A673 (cell line): ENCODE results near the gene CLDN24. TPM values are rescaled to one million over a fixed set of nuclear protein-coding genes. Genes with fewer than 3 reads are reported as not detected.

Source experiments
- BruUV-seq: library from RNA; stranded (reverse); fragments of 400-500 nt; replicated peaks from 2 replicates; lab custom pipeline; 2021; lab: Mats Ljungman, UMichigan
- CTCF ChIA-PET: fragments of 300-600 bp; sonication (Branson Sonifier 250); formaldehyde crosslinking; loops from one replicate; lab custom pipeline; 2022; ENCODE audit warnings: antibody characterized with exemption; lab: Charles Lee
- POLR2A ChIA-PET: fragments of 300-600 bp; sonication (Branson Sonifier 250); formaldehyde crosslinking; loops from one replicate; lab custom pipeline; 2022; ENCODE audit warnings: antibody characterized with exemption; ENCODE audit not compliant: low non-redundant PET; lab: Charles Lee
- DNase-seq: peaks from one replicate; pipeline ENCODE4 v3.0.0-alpha.2; 2015; ENCODE audit warnings: low spot score
- H3K27ac ChIP-seq: fragments of 200-600 bp; sonication (generic); 2 replicates; pipeline ENCODE4 v1.5.1; 2016; ENCODE audit warnings: mixed run types, low read depth, mild to moderate bottlenecking, mixed read lengths, antibody characterized with exemption, low read length; ENCODE audit not compliant: poor library complexity, severe bottlenecking
- H3K27me3 ChIP-seq: fragments of 200-600 bp; sonication (generic); replicated peaks from 2 replicates; pipeline ENCODE4 v1.6.1; 2017; ENCODE audit warnings: mixed run types, low read depth, mild to moderate bottlenecking, mixed read lengths, antibody characterized with exemption, low read length; ENCODE audit not compliant: insufficient read depth, poor library complexity
- H3K36me3 ChIP-seq: fragments of 200-600 bp; sonication (generic); 2 replicates; pipeline ENCODE4 v1.6.1; 2016; ENCODE audit warnings: mixed run types, mild to moderate bottlenecking, mixed read lengths, antibody characterized with exemption, low read length; ENCODE audit not compliant: insufficient read depth, poor library complexity, severe bottlenecking
- H3K4me1 ChIP-seq: fragments of 200-600 bp; sonication (generic); 2 replicates; pipeline ENCODE4 v1.6.1; 2017; ENCODE audit warnings: mixed run types, mild to moderate bottlenecking, mixed read lengths, antibody characterized with exemption, low read length; ENCODE audit not compliant: insufficient read depth, poor library complexity, severe bottlenecking
- H3K4me3 ChIP-seq: fragments of 200-600 bp; sonication (generic); 2 replicates; pipeline ENCODE4 v1.5.1; 2016; ENCODE audit warnings: low read depth, mixed run types, mild to moderate bottlenecking, mixed read lengths, low read length; ENCODE audit not compliant: poor library complexity, severe bottlenecking
- H3K9me3 ChIP-seq: fragments of 200-600 bp; sonication (generic); 2 replicates; pipeline ENCODE4 v1.6.1; 2016; ENCODE audit warnings: mixed run types, low read depth, mild to moderate bottlenecking, mixed read lengths, antibody characterized with exemption, low read length; ENCODE audit not compliant: poor library complexity, severe bottlenecking
- CTCF ChIP-seq: fragments of 300-800, 200-600 bp; sonication (generic); conservative IDR thresholded peaks from 2 replicates; pipeline ENCODE4 v1.5.1; 2017; ENCODE audit warnings: low read depth, mild to moderate bottlenecking, antibody characterized with exemption, low read length, moderate library complexity, mixed read lengths
- EZH2 ChIP-seq: fragments of 200-600 bp; sonication (generic); IDR thresholded peaks from 2 replicates; pipeline ENCODE4 v1.6.1; 2017; ENCODE audit warnings: borderline replicate concordance, low read depth, mild to moderate bottlenecking, mixed read lengths, antibody characterized with exemption, low read length; ENCODE audit not compliant: poor library complexity, severe bottlenecking
- intact Hi-C: fragments of 100-400 bp; cut with micrococcal nuclease; formaldehyde crosslinking; loops from one replicate; pipeline ENCODE4 v1.10.0; 2022; ENCODE audit not compliant: unreplicated experiment
- total RNA-seq: library from RNA; stranded (reverse); gene quantifications from 2 replicates; pipeline ENCODE4 v1.2.3, GENCODE V29; 2021

The CLDN24 gene
- total RNA-seq, 1 experiment from 2014 or later, result not detected

GRCh38 chr4:183284258-183284785, 37.9 kb downstream of the CLDN24 start:
- H3K9me3 ChIP-seq, result no peaks in the 10 kb centered on the region
- no peak overlapping the region for H3K27ac ChIP-seq
- peaks cover 79% of the 10 kb centered on the region for H3K36me3 ChIP-seq
- BruUV-seq, result no TSS peak
- no peaks in the 10 kb centered on the region for H3K4me1 ChIP-seq
- TF ChIP-seq EZH2 (no peak), CTCF (no peak)
- no peaks in the 10 kb centered on the region for H3K27me3 ChIP-seq
- ChIA-PET POLR2A (no interaction called here), CTCF (no interaction called here)
- no peak overlapping the region for H3K4me3 ChIP-seq
- intact Hi-C loops, result no loop called here
- no peak for DNase-seq

GRCh38 chr4:183276106-183276505, 46.1 kb downstream of the CLDN24 start:
- BruUV-seq, result no TSS peak

GRCh38 chr4:183272384-183272783, 49.8 kb downstream of the CLDN24 start:
- H3K36me3 ChIP-seq, result peaks cover 74% of the 10 kb centered on the region
- ChIA-PET POLR2A (no interaction called here), CTCF (no interaction called here)
- H3K27ac ChIP-seq, result no peak overlapping the region
- H3K4me1 ChIP-seq, result no peaks in the 10 kb centered on the region
- DNase-seq, result no peak
- intact Hi-C loops, result no loop called here
- H3K4me3 ChIP-seq, result no peak overlapping the region
- TF ChIP-seq EZH2, result no peak
- TF ChIP-seq CTCF, result no peak
- no peaks in the 10 kb centered on the region for H3K27me3 ChIP-seq
- no TSS peak for BruUV-seq
- H3K9me3 ChIP-seq, result peaks cover 29% of the 10 kb centered on the region

More at GRCh38 chr4:183276106-183276505, 46.1 kb downstream of the CLDN24 start:
- no peak overlapping the region for H3K4me3 ChIP-seq
- intact Hi-C loops, result no loop called here
- peaks cover 55% of the 10 kb centered on the region for H3K36me3 ChIP-seq
- no peaks in the 10 kb centered on the region for H3K4me1 ChIP-seq
- H3K27me3 ChIP-seq, result no peaks in the 10 kb centered on the region
- TF ChIP-seq EZH2 (no peak), CTCF (no peak)
- peaks cover 29% of the 10 kb centered on the region for H3K9me3 ChIP-seq
- no peak overlapping the region for H3K27ac ChIP-seq
- ChIA-PET POLR2A (no interaction called here), CTCF (no interaction called here)
- DNase-seq, result no peak

Other genes with a start within 250 kb of the CLDN24 start
- gene WWC2, start 223.2 kb downstream of the CLDN24 start, total RNA-seq, result 82.8 and 86.5 TPM in 2 replicates
- gene CLDN22, start 2.1 kb downstream of the CLDN24 start, total RNA-seq, result not detected in 2 replicates
- gene CDKN2AIP, start 122.2 kb upstream of the CLDN24 start, total RNA-seq, result 20.6 and 21.9 TPM in 2 replicates
- 15.8 and 19.9 TPM in 2 replicates for gene ING2, start 182.6 kb upstream of the CLDN24 start, total RNA-seq